ENCODE measurements around the gene NUDCD3. TPM values are rescaled to one million over a fixed set of nuclear protein-coding genes. Genes with fewer than 3 reads are reported as not detected.

The NUDCD3 gene
- total RNA-seq, 4 donors from 2014 or later, result 53.3 to 87.9 (median 73.2) TPM

GRCh38 chr7:44439926-44440325, 50.5 kb downstream of the NUDCD3 start:
- no peak overlapping the region for H3K4me3 ChIP-seq (ENCODE audit: low read depth, poor library complexity, severe bottlenecking)
- DNase-seq (ENCODE audit: low spot score in 2 of 2), result no peak
- intact Hi-C loops (cut with DNase I; ENCODE audit: low total_unique reads), result loop anchor here (10.0 kb wide), 1 partner anchor 65 kb away; no protein-coding TSS in a partner anchor
- 55 to 66% methylated on average over 3 of the region's 3 CpGs for WGBS, 2 donors
- TF ChIP-seq POLR2A (IDR thresholded peaks at IDR 0.05) (no peak), CTCF (IDR thresholded peaks at IDR 0.05) (no peak)

GRCh38 chr7:44438816-44439215, 51.6 kb downstream of the NUDCD3 start:
- no peak for TF ChIP-seq POLR2A (IDR thresholded peaks at IDR 0.05)
- intact Hi-C loops (cut with DNase I; ENCODE audit: low total_unique reads), result loop anchor here (10.0 kb wide), 1 partner anchor 64 kb away; no protein-coding TSS in a partner anchor
- WGBS, 2 donors, result 90 to 92% methylated on average over 4 of the region's 4 CpGs
- H3K4me3 ChIP-seq (ENCODE audit: low read depth, poor library complexity, severe bottlenecking), result no peak overlapping the region
- DNase-seq (ENCODE audit: low spot score in 2 of 2), result no peak

GRCh38 chr7:44434201-44434600, 56.3 kb downstream of the NUDCD3 start:
- no peak for TF ChIP-seq CTCF (IDR thresholded peaks at IDR 0.05)
- no peak for TF ChIP-seq POLR2A (IDR thresholded peaks at IDR 0.05)
- no peak for DNase-seq (ENCODE audit: low spot score in 2 of 2)
- 75 to 77% methylated on average over 7 of the region's 7 CpGs for WGBS, 2 donors
- intact Hi-C loops (cut with DNase I; ENCODE audit: low total_unique reads), result loop anchor here (10.0 kb wide), 1 partner anchor 59 kb away; no protein-coding TSS in a partner anchor
- H3K4me3 ChIP-seq (ENCODE audit: low read depth, poor library complexity, severe bottlenecking), result no peak overlapping the region

GRCh38 chr7:44433255-44434022, 57.0 kb downstream of the NUDCD3 start:
- intact Hi-C loops (cut with DNase I; ENCODE audit: low total_unique reads), result loop anchor here (10.0 kb wide), 1 partner anchor 59 kb away; no protein-coding TSS in a partner anchor
- WGBS, 2 donors, result 76 to 80% methylated on average over 10 of the region's 10 CpGs
- no peak for TF ChIP-seq CTCF (IDR thresholded peaks at IDR 0.05)
- no peak for TF ChIP-seq POLR2A (IDR thresholded peaks at IDR 0.05)
- no peak overlapping the region for H3K4me3 ChIP-seq (ENCODE audit: low read depth, poor library complexity, severe bottlenecking)
- DNase-seq (ENCODE audit: low spot score in 2 of 2), result no peak

- no peak for TF ChIP-seq CTCF (IDR thresholded peaks at IDR 0.05)
- no peak for TF ChIP-seq POLR2A (IDR thresholded peaks at IDR 0.05)
- 85 to 96% methylated on average over 6 of the region's 6 CpGs for WGBS, 2 donors
- no peak overlapping the region for H3K4me3 ChIP-seq (ENCODE audit: low read depth, poor library complexity, severe bottlenecking)
- intact Hi-C loops (cut with DNase I; ENCODE audit: low total_unique reads), result loop anchor here (10.0 kb wide), 1 partner anchor 58 kb away; no protein-coding TSS in a partner anchor
- DNase-seq (ENCODE audit: low spot score in 2 of 2), result no peak
Observed at GRCh38 chr7:44432381-44432977, 58.0 kb downstream of the NUDCD3 start.

GRCh38 chr7:44431091-44431608, 59.3 kb downstream of the NUDCD3 start:
- no peak overlapping the region for H3K4me3 ChIP-seq (ENCODE audit: low read depth, poor library complexity, severe bottlenecking)
- no peak for TF ChIP-seq POLR2A (IDR thresholded peaks at IDR 0.05)
- TF ChIP-seq CTCF (IDR thresholded peaks at IDR 0.05), result no peak
- 65 to 70% methylated on average over 2 of the region's 2 CpGs for WGBS, 2 donors
- no peak for DNase-seq (ENCODE audit: low spot score in 2 of 2)
- intact Hi-C loops (cut with DNase I; ENCODE audit: low total_unique reads), result loop anchor here (10.0 kb wide), 1 partner anchor 56 kb away; no protein-coding TSS in a partner anchor
